NCI-H774 (cell line): ENCODE data around the gene SLC39A13.

Experiments used
- DNase-seq: peaks from one replicate; lab custom pipeline; 2025; lab: John Stamatoyannopoulos, UW

The SLC39A13 gene

DNA sequence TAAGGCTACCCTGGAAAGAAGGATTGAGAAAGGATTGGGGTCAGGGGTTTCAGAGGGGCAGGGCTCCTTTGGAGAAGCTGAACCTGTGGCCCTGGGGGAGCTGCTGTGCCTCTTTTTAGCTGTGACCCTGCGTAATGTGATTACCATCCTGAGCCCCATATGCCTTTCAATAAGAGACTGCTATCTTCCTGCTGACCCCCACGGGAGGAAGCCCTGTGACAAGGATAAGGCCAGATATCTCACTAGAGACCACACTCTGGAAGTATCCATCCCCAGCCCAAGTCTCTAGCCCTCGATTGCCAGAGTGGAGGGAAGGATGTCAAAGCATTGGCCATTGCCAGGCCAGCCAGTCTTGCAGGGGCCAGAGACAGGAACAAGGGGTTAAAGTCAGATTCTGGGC is 4.8 kb upstream of the SLC39A13 start:
- DNase-seq = no peak

GRCh38 chr11:47406896-47407745 is 1.3 kb upstream of the SLC39A13 start:
- DNase-seq = no peak

GRCh38 chr11:47408598-47409439 is 429 bp downstream of the SLC39A13 start:
- DNase-seq = no peak

DNA sequence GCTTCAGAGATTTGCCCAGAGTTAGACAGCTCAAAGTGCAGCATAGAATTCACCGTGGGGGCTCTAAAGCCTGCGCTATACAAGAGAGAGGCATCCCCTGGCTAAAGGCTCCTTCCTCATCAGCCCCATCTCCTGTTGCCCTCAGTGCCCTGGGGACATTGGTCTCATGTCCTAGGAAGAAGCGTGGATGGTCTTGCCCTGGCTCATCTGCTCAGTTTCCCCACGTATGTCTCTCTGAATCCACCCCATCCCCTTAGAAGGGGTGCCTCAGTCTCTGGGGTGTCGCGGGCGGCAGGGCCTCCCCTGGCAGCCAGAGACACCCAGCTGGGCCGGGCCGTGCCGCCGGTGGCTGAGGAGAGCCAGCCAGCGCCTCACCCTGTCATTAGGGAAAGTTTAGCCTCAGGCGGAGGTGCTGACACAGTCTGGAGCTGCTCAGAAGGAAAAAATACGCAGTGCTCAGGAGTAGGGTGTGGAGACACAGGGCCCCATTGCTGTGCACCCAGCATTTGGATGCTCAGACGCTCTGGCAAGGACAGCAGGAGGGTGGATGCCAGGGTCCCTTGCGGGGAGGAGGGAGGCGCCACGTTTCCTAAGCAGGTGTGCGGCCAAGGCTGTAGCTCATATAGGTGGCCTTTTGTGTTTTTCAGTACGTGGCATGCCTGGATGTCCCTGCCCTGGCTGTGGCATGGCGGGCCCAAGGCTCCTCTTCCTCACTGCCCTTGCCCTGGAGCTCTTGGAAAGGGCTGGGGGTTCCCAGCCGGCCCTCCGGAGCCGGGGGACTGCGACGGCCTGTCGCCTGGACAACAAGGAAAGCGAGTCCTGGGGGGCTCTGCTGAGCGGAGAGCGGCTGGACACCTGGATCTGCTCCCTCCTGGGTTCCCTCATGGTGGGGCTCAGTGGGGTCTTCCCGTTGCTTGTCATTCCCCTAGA is 1.3 kb downstream of the SLC39A13 start:
- no peak for DNase-seq

DNA sequence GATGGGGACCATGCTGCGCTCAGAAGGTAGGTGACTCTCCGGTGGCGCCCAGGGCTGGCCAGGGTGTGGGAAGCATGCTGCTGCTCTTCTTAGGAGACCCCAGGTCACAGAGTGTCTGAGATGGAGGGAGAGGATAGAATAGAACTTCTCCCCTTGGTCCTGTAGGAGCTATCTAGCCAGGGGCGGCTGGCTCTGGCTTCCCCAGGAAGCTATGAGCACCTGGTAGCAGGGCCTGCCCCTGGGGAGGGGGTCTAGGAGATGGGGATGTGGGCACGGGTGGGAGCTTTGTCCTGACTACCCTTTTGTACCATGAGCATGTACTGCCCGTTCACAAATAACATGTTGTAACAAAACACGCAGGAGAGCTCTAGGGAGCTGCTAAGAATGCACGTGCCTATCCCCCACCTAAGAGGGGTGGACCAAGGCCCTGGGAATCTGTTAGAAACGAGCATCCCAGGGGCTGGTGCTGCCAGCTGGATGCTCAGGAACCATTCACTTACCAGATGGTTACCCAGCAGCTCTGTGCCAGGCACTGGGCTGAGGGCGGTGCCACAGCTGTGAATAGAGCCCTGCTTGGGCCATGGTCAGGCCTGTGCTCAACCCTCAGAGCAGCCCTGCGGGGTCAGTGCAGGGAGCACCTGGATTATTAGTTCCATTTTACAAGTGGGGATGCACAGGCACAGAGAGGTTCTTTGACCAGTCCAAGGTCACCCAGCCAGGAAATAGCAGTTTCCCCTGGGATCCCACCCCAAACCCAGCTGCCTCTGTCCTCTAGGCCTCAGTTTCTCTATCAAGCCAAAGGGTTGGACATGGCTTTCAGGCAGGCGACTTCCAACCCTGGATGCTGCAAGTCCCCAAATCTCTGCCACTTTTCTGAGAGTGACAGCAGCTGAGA is 2.2 kb downstream of the SLC39A13 start:
- DNase-seq = no peak

GRCh38 chr11:47411884-47412746 is 3.7 kb downstream of the SLC39A13 start:
- DNase-seq = peak; percentile 15

- DNase-seq = no peak
Measured at GRCh38 chr11:47413351-47413750, 5.0 kb downstream of the SLC39A13 start.

- no peak for DNase-seq
Measured at GRCh38 chr11:47413908-47414684, 5.7 kb downstream of the SLC39A13 start.

DNA sequence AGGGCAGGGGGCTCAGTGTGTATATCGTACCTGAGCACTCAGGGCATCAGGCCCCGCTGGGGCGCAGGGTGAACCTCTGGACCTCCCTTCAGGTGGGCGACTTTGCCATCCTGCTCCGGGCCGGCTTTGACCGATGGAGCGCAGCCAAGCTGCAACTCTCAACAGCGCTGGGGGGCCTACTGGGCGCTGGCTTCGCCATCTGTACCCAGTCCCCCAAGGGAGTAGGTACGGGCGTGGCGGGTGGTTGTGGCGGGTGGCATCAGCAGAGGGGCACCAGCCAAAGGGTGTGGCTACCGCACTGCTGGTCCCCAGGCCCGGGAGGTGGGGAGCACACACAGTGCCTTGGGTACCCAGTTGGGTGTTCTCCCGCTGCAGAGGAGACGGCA is 6.3 kb downstream of the SLC39A13 start:
- no peak for DNase-seq

DNA sequence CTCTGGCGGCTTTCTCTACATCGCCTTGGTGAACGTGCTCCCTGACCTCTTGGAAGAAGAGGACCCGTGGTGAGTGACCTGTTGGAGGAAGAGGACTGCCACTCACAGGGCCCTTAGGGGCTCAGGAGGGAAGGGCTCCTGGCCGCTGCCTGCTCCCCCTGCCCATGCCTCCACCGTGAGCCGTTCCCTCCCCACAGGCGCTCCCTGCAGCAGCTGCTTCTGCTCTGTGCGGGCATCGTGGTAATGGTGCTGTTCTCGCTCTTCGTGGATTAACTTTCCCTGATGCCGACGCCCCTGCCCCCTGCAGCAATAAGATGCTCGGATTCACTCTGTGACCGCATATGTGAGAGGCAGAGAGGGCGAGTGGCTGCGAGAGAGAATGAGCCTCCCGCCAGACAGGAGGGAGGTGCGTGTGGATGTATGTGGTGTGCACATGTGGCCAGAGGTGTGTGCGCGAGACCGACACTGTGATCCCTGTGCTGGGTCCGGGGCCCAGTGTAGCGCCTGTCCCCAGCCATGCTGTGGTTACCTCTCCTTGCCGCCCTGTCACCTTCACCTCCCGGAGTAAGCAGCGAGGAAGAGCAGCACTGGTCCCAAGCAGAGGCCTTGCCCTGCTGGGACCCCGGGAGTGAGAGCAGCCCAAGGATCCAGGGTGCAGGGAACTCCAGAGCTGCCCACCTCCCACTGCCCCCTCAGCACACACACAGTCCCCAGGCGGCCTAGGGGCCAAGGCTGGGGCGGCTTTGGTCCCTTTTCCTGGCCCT is 6.9 kb downstream of the SLC39A13 start:
- DNase-seq = no peak

GRCh38 chr11:47415949-47416472 is 7.6 kb downstream of the SLC39A13 start:
- no peak for DNase-seq

GRCh38 chr11:47417712-47418111 is 9.3 kb downstream of the SLC39A13 start:
- DNase-seq = no peak

DNA sequence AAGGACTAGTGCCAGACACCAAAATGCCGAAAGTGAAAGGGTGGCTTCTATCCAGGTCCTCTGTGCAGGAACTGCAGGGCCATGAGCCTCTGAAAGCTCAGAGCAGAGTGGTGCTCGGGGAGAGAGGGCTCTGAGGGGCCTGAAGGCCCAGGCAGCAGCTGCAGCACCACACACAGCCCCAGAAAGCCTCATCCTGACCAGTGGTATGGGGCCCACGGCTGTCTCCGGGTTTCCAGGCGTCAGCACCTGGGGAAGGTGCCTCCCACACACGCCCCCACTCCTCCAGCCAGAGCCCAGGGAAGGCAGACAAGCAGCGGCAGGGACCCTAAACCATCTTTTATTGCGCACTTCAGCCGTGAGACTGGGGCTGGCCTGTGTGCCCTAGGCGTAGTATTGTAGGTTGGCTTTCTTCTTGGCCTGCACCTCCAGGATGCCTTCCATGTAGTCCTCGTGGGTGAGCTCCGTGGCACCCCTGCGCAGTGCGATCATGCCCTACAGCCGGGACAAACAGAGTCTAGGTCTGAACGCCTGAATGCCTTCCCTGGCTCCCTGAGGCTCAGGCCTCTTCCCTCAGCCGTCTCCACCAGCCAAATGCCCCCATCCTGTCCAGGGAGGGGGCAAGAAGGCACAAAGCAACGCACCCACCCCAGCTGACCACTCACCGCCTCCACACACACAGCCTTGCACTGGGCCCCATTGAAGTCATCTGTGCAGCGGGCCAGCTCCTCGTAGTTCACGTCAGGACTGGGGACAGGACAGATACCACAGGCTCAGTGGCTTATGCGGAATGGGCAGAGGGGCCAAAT is 10.3 kb downstream of the SLC39A13 start:
- no peak for DNase-seq

- no peak for DNase-seq
Measured at GRCh38 chr11:47425611-47426010, 17.2 kb downstream of the SLC39A13 start.

DNA sequence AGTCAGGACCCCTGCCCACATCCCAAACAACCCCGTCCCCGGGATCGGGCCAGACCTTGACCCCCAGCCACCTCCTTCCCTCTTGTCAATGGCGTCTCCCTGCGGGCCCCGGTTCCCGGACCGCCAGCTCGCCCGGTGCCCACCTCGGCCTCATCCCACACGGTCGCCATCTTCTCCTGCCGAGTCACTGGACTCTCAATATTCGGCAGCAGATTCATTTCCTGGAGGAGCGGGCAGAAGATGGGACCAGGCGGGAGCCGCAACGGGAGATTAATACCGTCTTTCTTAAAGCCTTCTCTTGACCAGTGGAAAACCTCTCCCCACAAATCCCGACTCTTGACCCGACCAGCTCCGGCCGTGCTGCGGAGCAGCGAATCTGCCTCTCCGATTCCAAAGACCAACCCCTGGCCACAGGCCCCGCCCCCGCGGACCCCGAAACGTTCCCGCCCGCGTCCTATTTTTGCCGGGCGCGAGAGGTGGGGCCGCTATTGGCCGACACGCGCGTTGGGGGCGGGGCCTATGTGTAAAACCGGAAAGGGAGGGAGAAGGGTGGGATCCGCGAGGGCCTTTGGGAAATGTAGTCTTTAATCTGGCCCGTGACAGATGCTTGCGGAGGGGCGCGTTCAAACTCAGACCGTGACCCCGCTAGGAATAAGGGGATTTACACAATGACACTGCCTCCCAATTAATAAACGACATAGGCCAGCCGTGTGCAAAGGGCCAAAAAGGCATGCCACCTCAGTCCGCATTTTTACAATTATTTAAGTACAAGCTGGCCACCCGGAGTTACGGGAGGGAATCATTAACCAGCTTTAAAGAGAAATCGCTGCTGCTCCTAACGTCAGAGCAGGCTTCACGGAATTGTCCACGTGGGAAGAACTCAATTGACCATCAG is 17.9 kb downstream of the SLC39A13 start, which contains the start of gene PSMC3:
PSMC3 (minus strand) TSS at position 378 of the 895 bp plus-strand sequence; CDS start at position 218, 160 bp downstream.
- peak; percentile 96 for DNase-seq

DNA sequence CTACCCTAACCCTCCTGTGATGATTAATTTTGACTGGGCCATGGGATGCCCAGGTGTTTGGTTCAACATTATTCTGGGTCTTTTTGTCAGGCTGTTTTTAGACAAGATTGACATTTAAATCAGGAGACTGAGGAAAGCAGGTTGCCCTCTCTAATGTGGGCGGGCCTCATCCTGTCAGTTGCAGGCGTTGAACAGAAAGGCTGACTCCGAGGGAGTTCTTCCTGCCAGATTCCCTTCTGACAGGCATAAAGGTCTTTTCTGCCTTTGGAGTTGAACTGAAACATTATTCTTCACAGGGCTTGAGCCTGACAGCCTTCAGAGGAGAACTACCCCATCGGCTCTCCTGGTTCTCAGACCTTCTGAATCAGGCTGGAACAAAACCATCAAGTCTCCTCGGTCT is 22.1 kb downstream of the SLC39A13 start:
- no peak for DNase-seq
